HFFc6 (cell line): ENCODE results near the gene TANK. TPM values are rescaled to one million over a fixed set of nuclear protein-coding genes. Genes with fewer than 3 reads are reported as not detected.
"Not testable (repeated sequence)": the region's sequence is repeated elsewhere in the genome, so short reads cannot be mapped to it uniquely, and the experiment has no call there.

Experiments
- DNase-seq: peaks from one replicate; pipeline ENCODE4 v3.0.0-alpha.2; 2018
- H3K27ac Mint-ChIP-seq: 2 replicates; pipeline ENCODE4 v1.8.0; 2020; ENCODE audit warnings: mild to moderate bottlenecking, mixed read lengths
- H3K27me3 Mint-ChIP-seq: 2 replicates; pipeline ENCODE4 v1.8.0; 2021; ENCODE audit warnings: mild to moderate bottlenecking, moderate library complexity, mixed read lengths; ENCODE audit not compliant: insufficient read depth
- H3K36me3 Mint-ChIP-seq: 2 replicates; pipeline ENCODE4 v1.8.0; 2021; ENCODE audit warnings: low read depth, mixed read lengths
- H3K4me1 Mint-ChIP-seq: 2 replicates; pipeline ENCODE4 v1.8.0; 2020; ENCODE audit warnings: low read depth, mixed read lengths
- H3K4me3 Mint-ChIP-seq: 2 replicates; pipeline ENCODE4 v1.8.0; 2020; ENCODE audit warnings: mild to moderate bottlenecking, moderate library complexity, mixed read lengths
- H3K9me3 Mint-ChIP-seq: 2 replicates; pipeline ENCODE4 v1.8.0; 2020; ENCODE audit warnings: mild to moderate bottlenecking, mixed read lengths
- total RNA-seq, 6 experiments: library from RNA; stranded (reverse); fragmentation: NEBNext Ultra II Directional; extraction: Animal tissue kit (Norgen Biotek cat#: 25700); gene quantifications; 2 replicates in 1 of 6; 3 replicates in 5 of 6; pipeline ENCODE4 v1.2.3, GENCODE V29; 2021
- TF ChIP-seq, protein P1 (sequence below): fragments of 200-600 bp; sonication (generic); IDR thresholded peaks from 2 replicates; pipeline ENCODE4 v1.5.0; 2021; ENCODE audit warnings: antibody characterized with exemption, mild to moderate bottlenecking

The TANK gene
- total RNA-seq, 6 experiments from 2014 or later = 28.9 to 38.9 (median 36.5) TPM

DNA sequence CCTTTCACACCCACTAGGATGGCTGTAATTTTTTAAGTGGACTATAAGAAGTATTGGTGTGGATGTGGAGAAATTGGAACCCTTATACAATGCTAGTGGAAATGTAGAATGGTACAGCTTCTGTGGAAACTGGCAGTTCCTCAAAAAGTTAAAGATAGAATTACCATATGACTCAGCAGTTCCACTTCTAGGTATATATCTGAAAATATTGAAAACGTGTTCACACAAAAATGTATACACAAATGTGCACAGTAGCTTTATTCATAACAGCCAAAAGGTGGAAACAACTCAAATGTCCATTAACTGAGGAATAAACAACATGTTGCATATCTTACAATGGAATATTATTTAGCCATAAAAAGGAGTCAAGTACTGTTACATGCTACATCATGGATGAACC, 17.7 kb downstream of the TANK start:
- H3K27ac Mint-ChIP-seq = no peak overlapping the region
- DNase-seq = no peak
- peaks cover 29% of the 10 kb centered on the region for H3K4me1 Mint-ChIP-seq
- TF ChIP-seq, protein P1, sequence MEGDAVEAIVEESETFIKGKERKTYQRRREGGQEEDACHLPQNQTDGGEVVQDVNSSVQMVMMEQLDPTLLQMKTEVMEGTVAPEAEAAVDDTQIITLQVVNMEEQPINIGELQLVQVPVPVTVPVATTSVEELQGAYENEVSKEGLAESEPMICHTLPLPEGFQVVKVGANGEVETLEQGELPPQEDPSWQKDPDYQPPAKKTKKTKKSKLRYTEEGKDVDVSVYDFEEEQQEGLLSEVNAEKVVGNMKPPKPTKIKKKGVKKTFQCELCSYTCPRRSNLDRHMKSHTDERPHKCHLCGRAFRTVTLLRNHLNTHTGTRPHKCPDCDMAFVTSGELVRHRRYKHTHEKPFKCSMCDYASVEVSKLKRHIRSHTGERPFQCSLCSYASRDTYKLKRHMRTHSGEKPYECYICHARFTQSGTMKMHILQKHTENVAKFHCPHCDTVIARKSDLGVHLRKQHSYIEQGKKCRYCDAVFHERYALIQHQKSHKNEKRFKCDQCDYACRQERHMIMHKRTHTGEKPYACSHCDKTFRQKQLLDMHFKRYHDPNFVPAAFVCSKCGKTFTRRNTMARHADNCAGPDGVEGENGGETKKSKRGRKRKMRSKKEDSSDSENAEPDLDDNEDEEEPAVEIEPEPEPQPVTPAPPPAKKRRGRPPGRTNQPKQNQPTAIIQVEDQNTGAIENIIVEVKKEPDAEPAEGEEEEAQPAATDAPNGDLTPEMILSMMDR = no peak
- no peaks in the 10 kb centered on the region; the same call in 1 of the 2 replicates for H3K27me3 Mint-ChIP-seq
- peaks cover 50% of the 10 kb centered on the region for H3K36me3 Mint-ChIP-seq
- H3K4me3 Mint-ChIP-seq = no peak overlapping the region
- no peaks in the 10 kb centered on the region for H3K9me3 Mint-ChIP-seq

DNA sequence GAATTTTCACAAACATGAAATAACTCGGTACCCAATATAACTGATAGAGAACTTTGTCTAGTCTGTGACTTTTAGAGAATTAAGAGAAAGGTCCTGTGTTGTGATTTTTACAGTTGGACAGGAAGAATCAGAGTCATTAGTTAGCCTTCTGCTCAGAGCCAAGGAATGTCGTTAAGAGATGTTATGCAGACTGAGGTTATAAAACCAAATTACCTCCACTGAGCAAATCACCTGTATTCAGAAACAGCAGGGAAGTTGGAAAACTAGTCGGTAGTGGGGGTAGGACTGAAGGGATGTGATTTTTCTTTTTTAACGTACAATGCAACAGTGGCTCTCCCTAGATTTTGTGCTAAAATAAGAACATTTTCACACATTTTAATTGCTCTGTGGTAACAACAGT, 18.5 kb downstream of the TANK start:
- Mint-ChIP-seq H3K4me3 (no peak overlapping the region), H3K27ac (peak overlapping the region; percentile 4; the same call in 1 of the 2 replicates), H3K4me1 (peaks cover 21% of the 10 kb centered on the region), H3K27me3 (no peaks in the 10 kb centered on the region; the same call in 1 of the 2 replicates), H3K36me3 (peaks cover 44% of the 10 kb centered on the region), H3K9me3 (no peaks in the 10 kb centered on the region)
- TF ChIP-seq, protein P1 = no peak
- DNase-seq = no peak

DNA sequence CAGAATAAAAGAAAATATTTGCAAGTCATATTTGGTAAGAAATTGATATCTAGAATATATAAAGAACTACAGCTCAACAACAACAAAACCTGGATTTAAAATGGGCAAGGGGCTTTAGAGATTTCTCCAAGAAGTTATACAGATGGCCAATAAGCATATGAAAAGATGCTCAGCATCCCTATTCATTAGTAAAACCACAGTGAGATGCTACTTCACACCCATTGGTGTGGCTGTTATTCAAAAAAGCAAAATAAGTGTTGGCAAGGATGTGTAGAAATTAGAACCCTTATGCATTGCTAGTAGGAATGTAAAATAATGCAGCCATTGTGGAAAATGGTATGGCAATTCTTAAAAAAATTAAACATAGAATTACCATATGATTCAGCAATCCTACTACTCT, 29.8 kb downstream of the TANK start:
- H3K27me3 Mint-ChIP-seq = no peaks in the 10 kb centered on the region; the same call in 1 of the 2 replicates
- no peak overlapping the region for H3K4me3 Mint-ChIP-seq
- H3K9me3 Mint-ChIP-seq = no peaks in the 10 kb centered on the region
- DNase-seq = no peak
- no peak overlapping the region for H3K27ac Mint-ChIP-seq
- TF ChIP-seq, protein P1 = no peak
- H3K36me3 Mint-ChIP-seq = peaks cover 43% of the 10 kb centered on the region
- H3K4me1 Mint-ChIP-seq = no peaks in the 10 kb centered on the region

DNA sequence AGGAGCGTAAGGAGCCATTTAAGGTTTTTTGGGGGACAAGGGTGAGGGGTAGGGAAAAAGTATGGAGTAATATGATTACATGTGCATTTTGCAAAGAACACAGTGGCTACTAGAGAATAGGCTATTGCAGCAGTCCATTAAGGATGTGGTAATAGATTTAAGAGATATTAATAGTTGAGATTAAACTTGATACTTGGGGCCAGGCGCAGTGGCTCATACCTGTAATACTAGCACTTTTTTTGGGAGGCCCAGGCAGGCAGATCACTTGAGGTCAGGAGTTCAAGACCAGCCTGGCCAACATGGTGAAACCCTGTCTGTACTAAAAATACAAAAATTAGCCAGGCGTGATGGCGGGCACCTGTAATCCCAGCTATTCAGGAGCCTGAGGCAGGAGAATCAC, 35.4 kb downstream of the TANK start:
- not testable (repeated sequence) for H3K4me3 Mint-ChIP-seq
- H3K36me3 Mint-ChIP-seq = peaks cover 34% of the 10 kb centered on the region

DNA sequence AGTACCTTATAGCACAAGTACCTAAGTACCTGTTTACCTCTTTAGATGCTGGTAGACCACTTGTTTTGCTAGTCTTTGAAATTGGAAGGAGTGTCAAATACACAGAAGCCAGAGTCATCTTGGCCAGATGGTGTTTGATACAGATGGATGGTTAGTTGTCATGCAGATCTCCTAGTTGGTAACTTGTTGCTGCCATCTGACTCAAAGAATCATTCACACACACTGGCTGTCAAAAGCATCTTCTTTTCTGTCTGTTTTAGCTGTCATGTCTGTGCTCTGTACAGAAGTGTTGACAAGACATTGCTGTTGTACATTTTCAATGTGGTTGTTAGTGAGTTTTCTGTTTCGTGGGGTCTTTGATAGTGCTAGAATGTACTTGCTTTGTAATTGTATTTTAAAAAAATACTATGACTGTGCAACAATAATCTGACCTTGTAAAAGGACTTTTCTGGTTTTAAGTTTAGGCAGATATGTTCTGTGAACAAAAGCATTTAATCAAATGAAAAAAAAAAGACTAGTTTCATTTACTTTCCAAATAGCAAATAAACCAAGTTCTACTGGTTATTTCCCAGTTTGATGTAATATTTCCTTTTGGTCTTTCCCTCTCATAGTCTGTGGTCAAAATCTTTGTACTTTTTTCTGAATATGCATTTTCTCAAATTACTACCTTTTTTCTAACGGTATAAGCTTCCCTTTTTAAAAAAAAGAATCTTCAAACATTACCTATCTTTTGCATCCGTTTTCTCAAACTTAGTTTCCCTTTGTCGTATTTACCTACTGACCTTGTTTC, 39.9 kb downstream of the TANK start:
- TF ChIP-seq, protein P1 = no peak
- H3K27me3 Mint-ChIP-seq = no peaks in the 10 kb centered on the region
- H3K9me3 Mint-ChIP-seq = no peaks in the 10 kb centered on the region
- H3K36me3 Mint-ChIP-seq = peaks cover 35% of the 10 kb centered on the region
- no peak overlapping the region for H3K4me3 Mint-ChIP-seq
- H3K4me1 Mint-ChIP-seq = peaks cover 8% of the 10 kb centered on the region; the same call in 1 of the 2 replicates
- no peak for DNase-seq
- H3K27ac Mint-ChIP-seq = no peak overlapping the region

More for the DNA sequence above, 35.4 kb downstream of the TANK start:
- not testable (repeated sequence) for DNase-seq, H3K4me1 Mint-ChIP-seq, H3K9me3 Mint-ChIP-seq, H3K27me3 Mint-ChIP-seq, H3K27ac Mint-ChIP-seq

DNA sequence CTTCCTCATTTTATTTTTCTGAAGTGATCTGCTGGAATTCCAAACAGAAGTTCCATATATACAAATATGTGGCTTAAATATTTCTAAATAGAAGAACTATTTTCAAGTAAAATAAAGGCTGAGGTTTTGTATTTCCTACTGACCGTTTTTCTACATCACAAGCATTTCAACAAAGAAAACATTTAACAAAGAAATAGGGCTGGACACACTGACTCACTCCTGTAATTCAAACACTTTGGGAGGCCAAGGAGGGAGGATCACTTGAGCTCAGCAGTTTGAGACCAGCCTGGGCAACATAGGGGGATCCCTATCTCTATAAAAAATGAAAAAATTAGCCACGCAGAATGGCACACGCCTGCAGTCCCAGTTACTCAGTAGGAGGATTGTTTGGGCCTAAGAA, 44.6 kb downstream of the TANK start:
- Mint-ChIP-seq H3K27me3 (no peaks in the 10 kb centered on the region), H3K4me3 (no peak overlapping the region), H3K9me3 (no peaks in the 10 kb centered on the region), H3K36me3 (peaks cover 20% of the 10 kb centered on the region), H3K4me1 (peaks cover 22% of the 10 kb centered on the region), H3K27ac (no peak overlapping the region; the same call in 1 of the 2 replicates)
- DNase-seq = no peak
- TF ChIP-seq, protein P1 = no peak
